ENCODE data around the gene CRACDL. TPM values are rescaled to one million over a fixed set of nuclear protein-coding genes. Genes with fewer than 3 reads are reported as not detected.

Gene CRACDL
- polyA plus RNA-seq, 1 donor (not counting 4 experiments of a cell fraction or from before 2014, with no cell fraction given) = 1.6 TPM

GRCh38 chr2:98872526-98872925 lies 63.5 kb downstream of the CRACDL start:
- no peak overlapping the region for H2AFZ ChIP-seq (ENCODE audit: control insufficient read depth, low read length)

GRCh38 chr2:98871506-98871905 lies 64.5 kb downstream of the CRACDL start:
- H3K27ac ChIP-seq (ENCODE audit: control insufficient read depth, insufficient read depth, low read length) = no peak overlapping the region
- no peaks in the 10 kb centered on the region for H3K79me2 ChIP-seq (ENCODE audit: control insufficient read depth, insufficient read depth, low read length)
- H3K36me3 ChIP-seq (ENCODE audit: control insufficient read depth in 2 of 2, extremely low read depth in 1 of 2, insufficient read depth in 2 of 2, low read length in 2 of 2) = no peaks in the 10 kb centered on the region
- no peak overlapping the region for H3K4me2 ChIP-seq (ENCODE audit: control insufficient read depth, extremely low read depth, insufficient read depth, low read depth, low read length)
- H3K27me3 ChIP-seq (ENCODE audit: control insufficient read depth, extremely low read depth, insufficient read depth, low read length) = no peaks in the 10 kb centered on the region
- H3K9ac ChIP-seq (ENCODE audit: control insufficient read depth, extremely low read depth, insufficient read depth, low read length) = no peak overlapping the region
- TF ChIP-seq CTCF (optimal IDR thresholded peaks at IDR 0.05 in 1 of 3, IDR thresholded peaks at IDR 0.05 in 1 of 3, conservative IDR thresholded peaks at IDR 0.05 in 1 of 3; ENCODE audit: extremely low read depth in 1 of 3, insufficient read depth in 2 of 3, low read length in 3 of 3) (no peak), EZH2 (IDR thresholded peaks at IDR 0.05; ENCODE audit: low read length) (no peak)
- no peaks in the 10 kb centered on the region for H3K9me3 ChIP-seq (ENCODE audit: control insufficient read depth, low read depth, low read length)
- dilution Hi-C loops (cut with MboI; ENCODE audit: extremely low pct_ligation_motif_present, low sequenced_read_pairs) = no loop called here
- FAIRE-seq (no peak), DNase-seq (ENCODE audit: low read depth, low spot score) (no peak)
- no peak overlapping the region for H3K4me3 ChIP-seq (ENCODE audit: control insufficient read depth in 2 of 3, extremely low read depth in 1 of 3, insufficient read depth in 2 of 3, low read depth in 1 of 3, low read length in 3 of 3)
- H4K20me1 ChIP-seq (ENCODE audit: control insufficient read depth, extremely low read depth, insufficient read depth, low read length) = no peaks in the 10 kb centered on the region
- peaks cover 39% of the 10 kb centered on the region for H3K4me1 ChIP-seq (ENCODE audit: control insufficient read depth, extremely low read depth, insufficient read depth, low read length)
- H2AFZ ChIP-seq (ENCODE audit: control insufficient read depth, low read length) = no peak overlapping the region
- H3K9me1 ChIP-seq (ENCODE audit: control insufficient read depth, extremely low read depth, insufficient read depth, low read length) = no peaks in the 10 kb centered on the region

More at GRCh38 chr2:98872526-98872925, 63.5 kb downstream of the CRACDL start:
- Histone ChIP-seq H3K27ac (ENCODE audit: control insufficient read depth, insufficient read depth, low read length) (no peak overlapping the region), H3K9me3 (ENCODE audit: control insufficient read depth, low read depth, low read length) (no peaks in the 10 kb centered on the region), H3K9ac (ENCODE audit: control insufficient read depth, extremely low read depth, insufficient read depth, low read length) (no peak overlapping the region), H4K20me1 (ENCODE audit: control insufficient read depth, extremely low read depth, insufficient read depth, low read length) (no peaks in the 10 kb centered on the region), H3K9me1 (ENCODE audit: control insufficient read depth, extremely low read depth, insufficient read depth, low read length) (no peaks in the 10 kb centered on the region), H3K27me3 (ENCODE audit: control insufficient read depth, extremely low read depth, insufficient read depth, low read length) (no peaks in the 10 kb centered on the region), H3K4me2 (ENCODE audit: control insufficient read depth, extremely low read depth, insufficient read depth, low read depth, low read length) (no peak overlapping the region), H3K4me3 (ENCODE audit: control insufficient read depth in 2 of 3, extremely low read depth in 1 of 3, insufficient read depth in 2 of 3, low read depth in 1 of 3, low read length in 3 of 3) (no peak overlapping the region), H3K4me1 (ENCODE audit: control insufficient read depth, extremely low read depth, insufficient read depth, low read length) (peaks cover 29% of the 10 kb centered on the region), H3K79me2 (ENCODE audit: control insufficient read depth, insufficient read depth, low read length) (no peaks in the 10 kb centered on the region), H3K36me3 (ENCODE audit: control insufficient read depth in 2 of 2, extremely low read depth in 1 of 2, insufficient read depth in 2 of 2, low read length in 2 of 2) (no peaks in the 10 kb centered on the region)
- dilution Hi-C loops (cut with MboI; ENCODE audit: extremely low pct_ligation_motif_present, low sequenced_read_pairs) = no loop called here
- no peak for FAIRE-seq
- TF ChIP-seq EZH2 (IDR thresholded peaks at IDR 0.05; ENCODE audit: low read length) (no peak), CTCF (optimal IDR thresholded peaks at IDR 0.05 in 1 of 3, IDR thresholded peaks at IDR 0.05 in 1 of 3, conservative IDR thresholded peaks at IDR 0.05 in 1 of 3; ENCODE audit: extremely low read depth in 1 of 3, insufficient read depth in 2 of 3, low read length in 3 of 3) (no peak)
- no peak for DNase-seq (ENCODE audit: low read depth, low spot score)

Data from keratinocyte (primary cell).